Adrenal gland (tissue), 12 donors: ENCODE data around the gene ACSM3. TPM values are rescaled to one million over a fixed set of nuclear protein-coding genes. Genes with fewer than 3 reads are reported as not detected.

Experiments
- DNase-seq, 7 donors: peaks; one replicate each; pipeline ENCODE4 v3.0.0-alpha.2; 2019 to 2020
- H3K27ac ChIP-seq, 5 donors: fragments of 200-600 bp; sonication (generic) in 4 of 5; 1 replicate in 3 of 5; 2 replicates in 2 of 5; pipeline versions ENCODE4 v1.5.1 to v1.8.0; 2016 to 2020; ENCODE audit warnings: mild to moderate bottlenecking in 1 of 5
- H3K27me3 ChIP-seq: fragments of 200-600 bp; 2 replicates; pipeline ENCODE4 v1.8.0; 2021
- H3K36me3 ChIP-seq, 2 donors: fragments of 200-600 bp; replicated peaks in 1 of 2; 1 replicate in 1 of 2; 2 replicates in 1 of 2; pipeline versions ENCODE4 v1.5.1 to v1.8.0; 2018 to 2022
- H3K4me1 ChIP-seq, 2 donors: fragments of 200-600 bp; replicated peaks in 1 of 2; 1 replicate in 1 of 2; 2 replicates in 1 of 2; pipeline versions ENCODE4 v1.5.1 to v1.8.0; 2018 to 2021
- H3K4me3 ChIP-seq, 4 donors: fragments of 200-600 bp; sonication (generic) in 3 of 4; one replicate each; pipeline ENCODE4 v1.5.1; 2016 to 2018
- H3K9me3 ChIP-seq, 3 donors: fragments of 200-600 bp; sonication (generic) in 1 of 3; replicated peaks in 1 of 3; 1 replicate in 2 of 3; 2 replicates in 1 of 3; pipeline versions ENCODE4 v1.5.1 to v1.8.0; 2016 to 2021
- POLR2A ChIP-seq, 2 donors: fragments of 450-650 bp; IDR thresholded peaks; one replicate each; pipeline ENCODE4 v1.6.1; 2017; ENCODE audit warnings: antibody characterized with exemption in 2 of 2, mild to moderate bottlenecking in 2 of 2, moderate library complexity in 1 of 2
- WGBS, 4 donors: extraction: QIAGEN DNeasy Blood & Tissue Kit in 2 of 4; methylation state at CpG; one replicate each; pipeline versions ENCODE4 v1.1.5 to v1.1.7; 2013 to 2017; 5-methylcytosine and 5-hydroxymethylcytosine counted together
- intact Hi-C, 2 donors: fragments of 100-400 bp; cut with DNase I; formaldehyde crosslinking; loops; one replicate each; pipeline versions ENCODE4 v1.14.1 to v1.15.0; 2022 to 2023
- polyA plus RNA-seq, 3 donors: library from polyadenylated mRNA; stranded (reverse); fragments of 200-250 nt in 2 of 3; fragments of 350-450 nt in 1 of 3; fragmentation: Illumina TruSeq in 1 of 3; extraction: RNeasy Lipid Tissue Mini Kit (QIAGEN cat#74804) in 1 of 3; gene quantifications; one replicate each; pipeline ENCODE4 v1.2.3, GENCODE V29; 2013 to 2014
- total RNA-seq, 9 donors: library from RNA; depleted of rRNA in 4 of 9; stranded (reverse); fragments of >200 nt in 4 of 9; fragments of 120-200 nt in 1 of 9; fragmentation: NEBNext Ultra II Directional in 1 of 9; extraction: Animal tissue kit (Norgen Biotek cat#: 25700) in 1 of 9; gene quantifications; one replicate each; pipeline versions ENCODE4 v1.1.0 to v1.2.4, GENCODE V29; 2013 to 2023
- TF ChIP-seq, protein P1 (sequence below), 6 experiments: fragments of 450-650 bp in 4 of 6; fragments of 200-600 bp in 2 of 6; sonication (generic) in 1 of 6; IDR thresholded peaks; 1 replicate in 5 of 6; 2 replicates in 1 of 6; pipeline versions ENCODE4 v1.5.1 to v1.8.0; 2016 to 2021; ENCODE audit warnings: antibody characterized with exemption in 6 of 6, mild to moderate bottlenecking in 2 of 6, moderate library complexity in 1 of 6
- donor health status: healthy with polysubstance abuse.
- donor health status: Bipolar disorder and iron deficiency.
- donor health status: DM: yes; HTN: yes; CAD: no.
- donor health status: DM: no; HTN: no; CAD: no.
- donor health status: DM: no; HTN: no; CAD: no.
- donor health status: DM: yes; HTN: yes; CAD: no.

ACSM3 gene
- total and polyA plus RNA-seq, 12 donors, result 4.7 to 99.4 (median 11.6) TPM

- intact Hi-C loops, result no loop called here
- H3K27me3 ChIP-seq, result no peaks in the 10 kb centered on the region
- H3K4me1 ChIP-seq, result no peaks in the 10 kb centered on the region
- no peak for DNase-seq
- no peaks in the 10 kb centered on the region for H3K36me3 ChIP-seq
- no peaks in the 10 kb centered on the region for H3K9me3 ChIP-seq
- TF ChIP-seq POLR2A (IDR thresholded peaks at IDR 0.05), result no peak
- TF ChIP-seq, protein P1, sequence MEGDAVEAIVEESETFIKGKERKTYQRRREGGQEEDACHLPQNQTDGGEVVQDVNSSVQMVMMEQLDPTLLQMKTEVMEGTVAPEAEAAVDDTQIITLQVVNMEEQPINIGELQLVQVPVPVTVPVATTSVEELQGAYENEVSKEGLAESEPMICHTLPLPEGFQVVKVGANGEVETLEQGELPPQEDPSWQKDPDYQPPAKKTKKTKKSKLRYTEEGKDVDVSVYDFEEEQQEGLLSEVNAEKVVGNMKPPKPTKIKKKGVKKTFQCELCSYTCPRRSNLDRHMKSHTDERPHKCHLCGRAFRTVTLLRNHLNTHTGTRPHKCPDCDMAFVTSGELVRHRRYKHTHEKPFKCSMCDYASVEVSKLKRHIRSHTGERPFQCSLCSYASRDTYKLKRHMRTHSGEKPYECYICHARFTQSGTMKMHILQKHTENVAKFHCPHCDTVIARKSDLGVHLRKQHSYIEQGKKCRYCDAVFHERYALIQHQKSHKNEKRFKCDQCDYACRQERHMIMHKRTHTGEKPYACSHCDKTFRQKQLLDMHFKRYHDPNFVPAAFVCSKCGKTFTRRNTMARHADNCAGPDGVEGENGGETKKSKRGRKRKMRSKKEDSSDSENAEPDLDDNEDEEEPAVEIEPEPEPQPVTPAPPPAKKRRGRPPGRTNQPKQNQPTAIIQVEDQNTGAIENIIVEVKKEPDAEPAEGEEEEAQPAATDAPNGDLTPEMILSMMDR (IDR thresholded peaks at IDR 0.05), result no peak
- H3K4me3 ChIP-seq, result no peak overlapping the region
- no peak overlapping the region for H3K27ac ChIP-seq
Observed at GRCh38 chr16:20784204-20784603, 20.4 kb downstream of the ACSM3 start.

DNA sequence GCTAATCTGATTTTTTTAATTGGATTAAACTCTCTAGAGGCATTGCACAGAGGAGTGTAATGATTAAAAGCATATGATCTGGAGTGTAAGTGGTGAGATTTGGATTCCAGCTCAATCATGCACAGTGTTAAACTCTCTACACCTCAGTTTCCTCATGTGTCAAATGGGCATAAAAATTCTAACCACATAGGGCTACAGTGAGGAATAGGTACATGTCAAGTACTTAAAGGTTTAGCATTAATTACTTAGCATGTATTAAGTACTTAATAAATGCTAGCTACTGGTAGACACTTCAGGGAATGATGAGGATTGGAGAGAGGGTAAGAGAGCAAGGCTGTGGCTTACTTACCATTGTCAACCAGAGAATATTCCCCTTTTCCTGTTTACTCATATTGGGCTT is 25.3 kb downstream of the ACSM3 start:
- no peak for TF ChIP-seq POLR2A (IDR thresholded peaks at IDR 0.05)
- TF ChIP-seq, protein P1 (IDR thresholded peaks at IDR 0.05), result no peak

DNA sequence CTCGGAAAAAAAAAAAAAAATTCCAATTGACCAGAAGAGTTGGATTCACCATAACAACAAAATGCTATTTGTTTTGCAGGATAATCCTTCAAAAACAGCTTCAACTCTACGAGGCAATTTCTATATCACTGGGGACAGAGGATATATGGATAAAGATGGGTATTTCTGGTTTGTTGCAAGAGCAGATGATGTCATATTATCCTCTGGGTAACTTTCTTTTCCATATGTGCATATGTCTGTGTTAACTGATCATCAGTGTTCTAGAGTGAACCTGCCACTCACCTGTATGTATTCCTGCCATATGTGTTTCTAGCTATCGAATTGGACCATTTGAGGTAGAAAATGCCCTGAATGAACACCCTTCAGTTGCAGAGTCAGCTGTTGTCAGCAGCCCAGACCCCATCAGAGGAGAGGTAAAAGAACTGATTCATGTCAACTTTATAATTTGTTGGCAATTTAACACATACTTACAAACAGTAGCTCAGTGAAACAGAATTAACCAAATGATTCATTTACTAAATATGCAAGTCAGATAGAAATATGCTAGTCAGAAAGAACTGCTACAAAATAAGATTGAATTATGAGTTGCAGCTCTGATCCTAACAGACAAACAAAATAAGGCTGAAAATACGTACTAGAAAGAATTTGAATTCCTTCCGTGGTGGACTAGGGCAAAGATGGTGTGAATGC is 28.3 kb downstream of the ACSM3 start:
- H3K36me3 ChIP-seq, result no peaks in the 10 kb centered on the region
- no peaks in the 10 kb centered on the region for H3K9me3 ChIP-seq
- no peak for DNase-seq
- H3K4me1 ChIP-seq, result no peaks in the 10 kb centered on the region
- no peak for TF ChIP-seq POLR2A (IDR thresholded peaks at IDR 0.05)
- TF ChIP-seq, protein P1 (IDR thresholded peaks at IDR 0.05), result no peak
- no peak overlapping the region for H3K4me3 ChIP-seq
- no peaks in the 10 kb centered on the region for H3K27me3 ChIP-seq
- no peak overlapping the region for H3K27ac ChIP-seq
- 88 to 93% (median 90%) methylated on average over 5 of the region's 5 CpGs for WGBS, 4 donors
- intact Hi-C loops, result no loop called here

More for the DNA sequence above, 25.3 kb downstream of the ACSM3 start:
- H3K4me3 ChIP-seq, result no peak overlapping the region
- no peaks in the 10 kb centered on the region for H3K4me1 ChIP-seq
- no peak overlapping the region for H3K27ac ChIP-seq
- no peaks in the 10 kb centered on the region for H3K9me3 ChIP-seq
- H3K36me3 ChIP-seq, result no peaks in the 10 kb centered on the region
- no peaks in the 10 kb centered on the region for H3K27me3 ChIP-seq
- intact Hi-C loops, result no loop called here
- no peak for DNase-seq

DNA sequence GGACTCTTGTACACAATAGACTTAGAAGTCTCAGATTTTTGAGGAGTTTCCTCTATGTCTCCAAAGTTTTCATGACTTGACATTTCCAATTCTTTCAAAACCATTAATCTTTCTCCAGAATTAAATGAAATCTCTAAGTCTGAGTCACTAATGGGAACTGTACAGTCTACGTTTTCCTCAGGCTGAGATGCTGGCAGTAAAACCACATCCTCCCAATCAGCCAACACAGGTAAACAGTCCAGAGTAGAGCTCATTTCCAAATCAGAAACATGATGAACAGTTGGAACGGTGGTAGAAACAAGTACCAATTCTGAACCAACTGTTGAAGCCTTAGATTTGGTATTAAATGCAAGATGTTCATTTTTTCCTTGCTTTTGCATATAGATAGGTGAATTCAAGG is 34.5 kb downstream of the ACSM3 start:
- Histone ChIP-seq H3K36me3 (peaks cover 0 to 23% of the 10 kb centered on the region in 2 donors), H3K4me3 (no peak overlapping the region), H3K27ac (no peak overlapping the region), H3K27me3 (no peaks in the 10 kb centered on the region), H3K4me1 (peaks cover 0 to 12% of the 10 kb centered on the region in 2 donors), H3K9me3 (no peaks in the 10 kb centered on the region)
- TF ChIP-seq, protein P1 (IDR thresholded peaks at IDR 0.05), result no peak
- no peak for TF ChIP-seq POLR2A (IDR thresholded peaks at IDR 0.05)
- WGBS, 4 donors, result 50 to 77% (median 57%) methylated on average over 2 of the region's 2 CpGs
- no peak for DNase-seq
- intact Hi-C loops, result no loop called here
